HG02759 (cell line): Measurements from ENCODE around the gene SLC38A1.
A peak's percentile ranks its signal among the peaks of the same experiment; 100 is the strongest.
"Not testable (repeated sequence)": the region's sequence is repeated elsewhere in the genome, so short reads cannot be mapped to it uniquely, and the experiment has no call there.

Experiments used
- ATAC-seq: cut with Tn5 transposase; IDR thresholded peaks from one replicate; pipeline ENCODE4 v1.9.1; 2021; ENCODE audit warnings: mild to moderate bottlenecking, moderate library complexity; ENCODE audit not compliant: unreplicated experiment

Gene SLC38A1

DNA sequence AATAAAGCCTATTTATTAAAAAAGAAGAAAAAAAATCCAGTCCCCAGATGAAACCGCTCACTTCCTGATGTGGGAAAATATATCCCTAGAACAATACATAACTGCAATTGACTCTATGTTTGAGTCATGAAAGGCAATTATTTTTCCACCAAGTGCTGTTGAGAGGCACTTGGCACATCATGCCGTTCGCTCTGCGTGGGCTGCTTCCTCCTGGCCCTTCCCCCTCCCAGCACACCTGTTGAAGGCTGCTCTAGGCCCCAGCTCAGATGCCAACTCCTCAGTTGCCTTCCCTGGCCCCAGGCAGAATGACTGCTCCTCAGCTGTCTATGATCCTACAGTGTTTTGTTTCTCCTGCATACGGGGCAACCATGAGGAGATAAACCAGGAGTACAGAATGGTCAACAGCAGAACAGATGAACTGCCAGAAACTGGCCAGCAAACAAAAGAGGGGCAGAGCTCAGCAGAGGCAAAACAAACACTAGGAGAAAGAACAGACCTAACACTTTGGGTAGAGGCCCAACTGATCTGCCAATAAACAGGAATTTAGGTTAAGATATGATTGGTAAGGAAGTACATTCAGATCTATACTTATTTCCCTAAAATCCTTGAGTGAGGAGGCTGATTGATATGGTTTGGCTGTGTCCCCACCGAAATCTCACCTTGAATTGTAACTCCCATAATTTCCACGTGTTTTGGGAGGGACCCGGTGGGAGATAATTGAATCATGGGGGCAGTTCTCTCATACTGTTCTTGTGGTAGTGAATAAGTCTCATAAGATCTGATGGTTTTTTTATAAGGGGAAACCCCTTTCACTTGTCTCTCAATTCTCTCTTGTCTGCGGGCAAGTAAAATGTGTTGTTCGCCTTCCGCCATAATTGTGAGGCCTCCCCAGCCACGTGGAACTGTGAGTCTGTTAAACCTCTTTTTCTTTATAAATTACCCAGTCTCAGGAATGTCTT lies 58.6 kb downstream of the SLC38A1 start:
- ATAC-seq: peak; percentile 74

DNA sequence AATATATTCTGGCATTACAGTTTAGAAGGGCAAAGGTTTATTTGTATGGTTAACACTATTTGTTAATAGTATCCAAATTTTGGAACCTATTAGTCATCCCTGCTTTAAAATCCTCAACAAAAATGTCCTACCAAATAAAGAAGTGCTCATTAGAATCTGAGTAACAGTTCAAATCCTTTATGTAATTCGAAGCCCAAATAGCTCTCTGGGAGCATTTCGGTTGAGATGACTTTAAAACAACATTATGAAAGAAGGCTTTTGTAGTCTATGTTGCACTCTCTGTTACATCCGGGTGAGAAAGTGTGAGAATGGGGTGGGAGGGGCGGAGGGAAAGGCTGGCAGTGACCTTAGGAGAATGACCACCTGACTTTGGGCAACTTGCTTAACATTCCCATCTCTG lies 59.7 kb downstream of the SLC38A1 start:
- ATAC-seq: no peak

DNA sequence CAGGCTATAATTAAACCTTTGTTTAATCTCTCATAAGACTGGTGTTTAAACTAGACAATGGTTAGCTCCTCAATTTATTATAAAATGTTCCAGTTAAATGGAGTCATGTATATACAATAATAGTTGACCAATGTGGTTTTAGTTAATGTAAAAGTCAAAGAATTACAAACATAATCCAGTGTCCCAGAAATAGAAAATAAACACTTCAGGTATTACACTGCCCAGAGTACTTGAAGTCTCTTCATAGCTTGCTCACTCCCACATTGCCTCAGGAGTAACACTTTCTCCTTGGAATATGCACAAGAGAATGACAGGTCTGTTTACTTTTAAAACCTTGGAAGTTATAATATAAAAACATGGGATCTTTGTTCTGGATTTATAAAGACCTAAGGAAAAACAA lies 60.5 kb downstream of the SLC38A1 start:
- ATAC-seq: no peak

DNA sequence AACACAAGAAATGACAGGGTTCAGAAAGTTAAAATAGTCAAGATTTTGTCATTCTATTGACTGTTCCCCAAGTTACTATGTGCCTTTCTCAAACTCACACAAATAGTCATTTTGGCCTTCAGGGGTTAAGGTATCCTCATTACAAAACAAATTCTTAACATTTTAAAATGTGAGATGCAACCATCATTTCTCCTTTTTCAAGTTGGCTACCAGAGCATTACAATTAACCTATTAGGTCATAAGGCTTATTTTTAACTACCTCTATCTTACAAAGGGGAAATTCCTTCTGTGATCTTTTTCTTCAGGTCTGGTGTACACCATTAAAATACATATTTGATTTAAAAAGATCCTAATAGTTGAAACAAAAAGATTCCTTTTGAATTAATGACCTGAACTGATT lies 61.2 kb downstream of the SLC38A1 start:
- ATAC-seq: peak; percentile 41

DNA sequence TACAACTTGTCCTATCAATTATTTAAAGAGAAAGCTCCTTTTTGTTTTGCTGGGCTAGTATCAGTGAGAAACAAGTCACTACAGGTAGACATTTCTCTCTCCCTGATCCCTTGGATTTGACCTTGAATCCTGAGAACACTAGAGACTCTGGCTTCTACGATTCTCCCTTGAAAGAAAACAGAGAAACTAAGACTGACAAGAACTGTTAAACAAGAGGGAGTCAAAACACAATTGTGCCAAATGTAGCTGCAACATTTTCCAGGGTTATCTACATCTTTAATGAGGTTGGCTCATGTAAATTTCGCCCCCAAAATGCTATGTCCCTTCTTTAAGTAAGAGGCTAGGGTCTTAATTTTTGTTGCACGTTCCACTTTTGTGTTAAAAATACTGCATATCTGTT lies 62.4 kb downstream of the SLC38A1 start:
- ATAC-seq: no peak

DNA sequence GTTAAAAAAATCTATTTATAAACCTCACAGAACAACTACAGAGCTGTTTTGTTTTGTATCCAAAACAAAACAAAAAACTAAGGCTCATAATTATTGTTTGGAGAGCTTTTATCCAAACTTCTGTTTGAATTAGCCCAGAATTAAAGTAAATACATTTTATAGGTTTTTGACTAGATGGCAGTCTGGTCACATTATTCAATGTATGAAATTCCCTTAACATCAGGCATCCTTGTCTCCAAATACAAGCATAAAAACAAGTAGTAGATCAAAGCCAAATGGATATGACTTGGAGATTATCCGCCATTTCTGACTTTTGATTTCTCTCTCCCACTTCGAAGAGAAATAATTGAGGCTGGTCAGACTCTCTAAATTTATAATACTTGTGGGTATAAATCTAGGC lies 63.5 kb downstream of the SLC38A1 start:
- ATAC-seq: no peak

DNA sequence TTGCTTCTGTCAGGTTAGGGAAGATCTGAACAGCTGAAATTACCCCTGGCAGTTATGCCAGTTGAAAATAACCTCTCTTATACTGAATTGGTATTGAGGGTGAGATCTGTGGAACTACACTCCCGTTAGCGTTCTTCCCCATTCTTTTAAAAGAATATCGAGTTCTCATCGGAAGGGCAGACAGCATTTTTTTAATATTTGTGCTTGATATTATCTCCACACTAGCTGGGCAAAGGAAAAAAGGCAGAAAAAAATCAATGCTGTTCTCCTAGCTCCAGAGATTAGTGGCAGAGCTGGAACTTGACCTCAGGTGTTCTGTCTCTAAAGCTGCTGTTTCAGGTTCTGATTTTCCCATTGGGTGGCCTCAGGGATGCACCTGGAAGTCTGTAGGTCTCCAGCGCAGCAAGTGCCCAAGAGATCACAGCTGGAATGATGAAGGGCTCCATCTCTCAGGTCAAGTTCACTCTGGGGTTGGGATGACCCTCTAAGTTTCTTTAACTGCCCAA lies 67.5 kb downstream of the SLC38A1 start:
- ATAC-seq: no peak

DNA sequence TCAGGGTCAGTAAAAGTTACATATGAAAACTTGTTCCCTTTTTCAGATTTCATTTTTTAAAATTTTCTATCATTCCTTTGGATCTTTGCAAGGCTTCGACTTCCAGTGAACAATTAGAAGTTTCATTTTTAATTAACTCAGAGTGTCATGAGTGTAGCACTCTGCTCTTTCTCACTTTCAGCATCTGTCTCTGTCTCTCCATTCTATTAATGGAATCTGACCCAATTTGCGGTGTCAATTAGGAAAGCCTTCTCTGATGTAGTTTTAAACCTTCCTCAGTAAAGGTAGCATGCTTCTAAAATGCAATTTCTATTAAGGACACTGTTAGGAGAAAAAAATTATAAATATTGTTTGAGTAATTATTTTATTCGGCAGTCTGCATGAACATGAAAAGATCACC lies 68.3 kb downstream of the SLC38A1 start:
- no peak for ATAC-seq

DNA sequence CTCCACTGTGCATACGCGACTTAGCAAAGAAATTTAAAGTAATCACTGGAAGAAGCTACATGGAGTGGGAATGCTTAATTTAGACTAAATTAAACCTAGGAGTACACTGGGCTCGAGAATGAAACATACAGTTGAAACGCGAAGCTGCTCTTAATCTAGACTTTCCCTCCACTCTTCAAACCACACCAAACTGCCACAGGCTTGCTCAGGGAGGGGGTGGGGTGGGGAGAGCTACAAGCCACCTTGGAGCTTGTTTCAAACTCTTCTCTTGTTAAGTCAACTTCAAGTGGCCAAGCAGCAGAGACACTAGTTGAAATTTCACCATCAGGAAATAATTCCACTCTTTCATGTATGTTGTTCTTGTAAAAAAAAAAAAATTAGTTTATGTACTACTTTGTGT lies 69.9 kb downstream of the SLC38A1 start:
- no peak for ATAC-seq

DNA sequence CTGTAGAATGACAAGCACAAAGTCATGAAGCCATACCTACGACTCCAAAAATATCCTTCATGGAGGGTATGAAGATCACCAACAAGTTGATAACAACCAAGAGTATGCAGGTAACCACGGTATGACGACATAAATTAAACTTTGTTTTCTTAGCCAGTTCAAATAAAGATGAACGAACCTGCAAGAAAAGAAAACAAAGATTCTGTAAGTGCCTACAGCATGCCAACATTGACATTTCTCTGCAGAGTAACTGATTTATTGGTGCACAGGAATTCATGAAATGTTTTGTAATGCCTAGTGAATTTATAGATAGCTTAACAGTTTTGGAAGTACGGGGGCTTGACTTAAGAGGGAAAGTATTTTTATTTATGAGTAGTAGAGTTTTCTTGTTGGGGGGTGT lies 71.0 kb downstream of the SLC38A1 start:
- no peak for ATAC-seq

DNA sequence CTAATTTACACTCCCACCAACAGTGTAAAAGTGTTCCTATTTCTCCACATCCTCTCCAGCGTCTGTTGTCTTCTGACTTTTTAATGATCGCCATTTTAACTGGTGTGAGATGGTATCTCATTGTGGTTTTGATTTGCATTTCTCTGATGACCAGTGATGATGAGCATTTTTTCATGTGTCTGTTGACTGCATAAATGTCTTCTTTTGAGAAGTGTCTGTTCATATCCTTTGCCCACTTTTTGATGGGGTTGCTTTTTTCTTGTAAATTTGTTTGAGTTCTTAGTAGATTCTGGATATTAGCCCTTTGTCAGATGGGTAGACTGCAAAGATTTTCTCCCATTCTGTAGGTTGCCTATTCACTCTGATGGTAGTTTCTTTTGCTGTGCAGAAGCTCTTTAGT lies 78.3 kb downstream of the SLC38A1 start:
- not testable (repeated sequence) for ATAC-seq

DNA sequence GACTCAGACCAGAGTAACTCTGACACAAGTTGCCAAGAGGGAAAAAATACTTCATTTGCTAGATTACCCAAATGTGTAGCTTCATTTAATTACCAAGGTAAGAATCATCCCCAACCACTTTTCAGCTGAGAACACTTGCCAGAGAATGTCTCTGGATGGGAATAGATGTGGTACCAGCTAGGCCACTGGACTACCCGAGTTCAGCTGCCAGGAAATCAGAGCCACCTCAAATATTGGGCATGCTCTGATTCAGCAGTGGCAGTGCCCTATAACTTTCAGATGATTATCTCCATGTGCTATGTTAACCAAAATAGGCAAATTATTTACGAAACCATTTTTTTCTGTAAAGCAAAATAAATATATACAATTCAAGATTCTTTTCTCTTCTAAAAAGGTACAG lies 80.7 kb downstream of the SLC38A1 start:
- ATAC-seq: no peak

DNA sequence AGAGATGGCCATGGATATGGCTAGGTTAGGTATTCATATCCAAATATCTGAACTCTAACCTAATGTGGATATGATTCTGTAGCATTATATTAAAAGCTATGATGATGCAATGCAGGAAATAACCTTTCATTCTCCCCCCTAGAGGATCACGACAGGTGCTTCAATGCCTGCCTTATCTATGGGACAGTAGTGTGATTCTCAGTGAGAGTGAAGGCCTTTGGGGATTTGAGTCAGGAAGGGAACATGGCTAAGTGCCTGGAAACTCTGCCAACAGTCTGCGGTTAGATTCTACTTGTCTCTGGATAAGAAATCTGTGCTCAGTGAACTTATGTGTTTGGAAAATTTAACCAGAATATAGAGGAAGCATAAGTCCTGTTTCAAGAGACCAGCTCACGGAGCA lies 81.8 kb downstream of the SLC38A1 start:
- no peak for ATAC-seq

DNA sequence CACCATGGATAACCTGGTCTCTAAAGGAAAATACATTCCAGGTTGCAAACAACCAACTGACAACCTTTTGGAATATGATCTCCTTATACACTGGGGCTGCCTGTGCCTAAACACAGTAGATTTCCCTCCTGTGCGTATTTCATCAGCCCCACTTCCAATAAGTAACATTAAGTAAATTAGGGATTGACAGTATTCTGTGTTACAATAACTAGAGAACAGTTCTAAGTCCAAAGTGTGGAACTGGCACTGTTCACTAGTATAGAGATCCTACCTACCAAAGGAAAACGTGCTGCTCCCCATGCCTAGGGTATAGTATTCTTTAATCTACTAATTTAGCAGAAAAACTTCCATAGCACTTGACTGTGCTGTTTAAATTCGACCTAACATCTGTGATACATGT lies 82.8 kb downstream of the SLC38A1 start:
- ATAC-seq: no peak

DNA sequence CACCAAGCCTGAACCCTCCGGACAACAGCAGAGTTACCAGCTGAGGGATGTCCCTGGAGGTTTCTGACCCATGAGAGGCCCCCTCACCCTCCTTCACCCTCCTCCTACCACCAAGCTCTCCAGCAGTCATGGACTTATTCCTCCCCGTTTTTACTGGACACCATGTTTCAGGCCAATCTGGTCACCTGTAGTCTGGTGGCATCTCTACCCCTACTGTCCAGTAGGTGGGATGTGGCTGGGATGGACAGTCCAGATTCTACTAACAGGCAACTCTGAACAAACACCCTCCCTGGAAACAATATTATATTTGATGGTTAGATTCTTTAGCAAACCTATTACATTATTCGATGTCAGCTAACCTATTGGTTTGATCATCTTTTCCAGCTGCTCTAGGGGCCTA lies 83.2 kb downstream of the SLC38A1 start:
- ATAC-seq: no peak

DNA sequence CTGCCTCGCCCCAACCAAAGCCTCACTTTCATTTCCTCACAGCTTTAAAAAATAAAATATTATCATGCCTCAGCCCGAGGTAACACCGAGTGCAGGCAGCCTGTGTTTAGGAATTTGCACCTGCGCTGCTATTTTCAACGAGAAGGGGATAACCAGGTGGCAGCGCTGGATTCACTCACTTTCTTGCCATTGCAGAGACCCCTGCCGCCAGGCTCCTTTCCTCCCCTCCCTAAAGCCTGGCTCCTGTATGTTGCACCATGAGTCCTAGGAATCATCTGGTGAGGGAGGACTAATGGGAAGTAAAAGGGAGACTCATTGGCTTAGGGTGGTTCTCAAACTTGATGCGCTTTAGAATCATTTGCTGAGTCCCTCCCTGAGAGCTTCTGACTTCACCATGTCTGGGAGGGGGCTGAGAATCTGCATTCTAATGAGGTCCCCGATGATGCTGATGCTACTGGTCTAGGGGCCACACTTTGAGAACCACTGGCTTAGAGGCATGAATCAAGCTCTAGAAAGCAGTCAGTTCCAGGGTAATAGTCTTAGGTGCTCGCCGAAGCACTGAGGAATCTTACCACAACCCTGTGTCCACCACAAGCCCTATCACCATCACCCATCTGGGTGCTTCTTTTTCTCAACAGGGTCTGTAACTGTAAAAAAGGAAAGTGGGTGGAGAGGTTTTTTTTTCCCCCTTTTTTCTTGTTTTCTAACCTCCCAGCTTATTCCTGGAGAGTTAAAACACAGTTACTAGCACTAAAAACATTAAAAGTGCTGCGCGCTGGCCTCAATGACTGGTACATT lies 83.8 kb downstream of the SLC38A1 start:
- no peak for ATAC-seq

DNA sequence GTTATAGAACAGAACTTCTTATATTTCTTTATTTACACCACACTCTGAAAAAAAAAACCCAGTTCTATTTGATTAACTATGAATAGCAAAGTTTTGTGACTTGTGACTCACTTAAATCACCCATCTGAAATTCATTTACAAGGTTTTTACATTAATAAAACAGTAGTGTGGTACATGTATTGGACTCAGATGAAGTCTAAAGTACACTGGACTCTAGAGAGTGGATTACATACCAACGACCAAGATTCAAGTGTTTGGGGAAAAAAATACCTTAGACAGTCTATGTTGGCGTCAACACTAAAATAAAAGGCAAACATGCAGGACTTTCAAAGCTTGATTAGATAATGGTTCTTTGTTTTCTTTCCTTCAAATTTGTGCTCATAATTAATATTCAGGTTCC lies 85.7 kb downstream of the SLC38A1 start:
- no peak for ATAC-seq

DNA sequence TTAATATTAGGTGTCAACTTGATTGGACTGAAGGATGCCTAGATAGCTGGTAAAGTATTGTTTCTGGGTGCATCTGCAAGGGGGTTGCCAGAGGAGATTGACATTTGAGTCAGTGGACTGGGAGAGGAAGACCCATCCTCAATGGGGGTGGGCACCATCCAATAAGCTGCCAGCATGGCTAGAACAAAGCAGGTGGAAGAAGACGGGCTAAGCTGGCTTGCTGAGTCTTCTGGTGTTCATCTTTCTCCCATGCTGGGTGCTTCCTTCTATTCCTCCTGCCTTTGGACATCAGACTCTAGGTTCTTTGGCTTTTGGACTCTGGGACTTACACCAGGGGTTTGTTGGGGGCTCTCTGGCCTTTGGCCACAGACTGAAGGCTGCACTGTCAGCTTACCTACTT lies 87.4 kb downstream of the SLC38A1 start:
- no peak for ATAC-seq

DNA sequence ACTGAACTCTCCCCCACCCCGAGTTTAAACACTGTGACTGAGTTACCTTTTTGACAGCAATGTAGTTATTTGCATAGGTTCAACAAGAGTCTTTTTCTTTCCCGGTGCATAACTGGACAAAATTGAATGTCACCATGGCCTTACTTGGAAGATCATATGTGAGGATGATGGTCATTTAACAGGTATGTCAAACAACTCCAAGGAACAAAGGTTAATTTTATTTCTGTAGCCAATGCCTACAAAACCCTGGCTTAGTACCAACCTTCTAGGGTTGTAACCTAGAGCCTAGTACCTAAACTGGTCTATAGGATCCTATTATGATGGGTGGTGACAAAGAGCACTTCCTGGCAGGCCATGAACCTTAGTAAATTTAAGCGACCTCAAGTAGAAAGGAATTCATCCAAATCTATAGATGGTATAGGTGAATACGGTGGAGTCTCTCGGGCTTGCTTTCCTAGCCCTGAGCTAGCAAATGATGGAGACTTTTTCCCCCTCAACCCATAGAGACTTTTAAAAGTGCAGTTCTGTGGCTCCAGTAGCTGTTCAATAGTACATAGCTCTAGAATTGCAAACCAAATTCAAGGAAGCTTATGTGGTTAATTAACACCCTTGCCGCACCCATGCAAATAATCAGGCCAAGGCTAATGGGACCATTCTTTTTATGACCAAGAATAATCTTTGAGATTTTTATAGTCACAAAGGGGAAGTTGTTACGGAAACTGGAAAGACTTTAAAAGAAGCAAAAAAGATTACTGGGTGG lies 89.0 kb downstream of the SLC38A1 start:
- peak; percentile 51 for ATAC-seq

DNA sequence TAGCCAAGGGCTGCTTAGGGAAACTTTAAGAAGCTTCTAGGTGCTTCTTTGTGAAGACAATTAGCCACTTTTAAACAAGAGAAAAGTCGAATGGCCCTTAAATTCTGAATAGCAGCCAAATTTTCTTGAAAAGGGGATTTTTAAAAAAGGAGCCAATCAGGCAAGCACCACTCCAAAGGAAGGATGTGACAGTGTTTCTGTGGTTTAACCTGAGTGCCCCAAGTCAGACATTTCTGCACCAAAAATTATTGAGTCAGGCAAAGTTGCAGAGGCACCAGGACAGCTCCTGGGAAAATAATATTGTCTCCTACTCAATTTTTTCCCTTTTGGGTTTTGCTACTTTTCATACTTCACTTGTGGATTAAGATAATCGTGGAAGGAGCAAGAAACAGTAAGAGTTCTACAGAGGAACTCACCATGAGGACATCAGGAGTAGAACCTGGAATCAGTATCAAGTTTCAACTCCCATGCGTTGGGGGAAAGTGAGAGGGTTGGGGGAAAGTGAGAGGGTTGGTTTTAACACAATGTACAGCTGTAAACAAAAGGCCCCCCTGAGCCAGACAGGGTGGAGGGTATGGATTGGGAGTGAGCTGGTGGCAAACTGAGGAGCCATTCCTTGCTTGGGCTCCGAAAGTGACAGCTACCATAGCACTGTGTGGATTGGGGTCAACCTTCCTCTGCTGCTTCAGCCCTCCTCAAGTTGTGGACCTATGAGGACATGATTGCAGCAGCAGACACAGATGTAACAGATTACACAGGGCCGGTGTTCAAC lies 90.8 kb downstream of the SLC38A1 start:
- no peak for ATAC-seq
